A549 (cell line): ENCODE results near the gene CNTFR. TPM values are rescaled to one million over a fixed set of nuclear protein-coding genes. Genes with fewer than 3 reads are reported as not detected.

ENCODE experiments used
- ATAC-seq, 2 experiments: fragments of 200-7000 bp in 1 of 2; fragments of >200 bp in 1 of 2; cut with Nextera tagmentation in 1 of 2; cut with Tn5 transposase in 1 of 2; 3 replicates each; pipeline versions ENCODE4 v1.8.0 to v1.9.1; 2018 to 2020; ENCODE audit warnings: mild to moderate bottlenecking in 1 of 2, moderate library complexity in 1 of 2
- CTCF ChIA-PET: fragments of 300-600 bp; sonication (Branson Sonifier 250); formaldehyde crosslinking; extraction: SDS; loops from one replicate; lab custom pipeline; 2021; ENCODE audit warnings: antibody characterized with exemption, inconsistent platforms; lab: Yijun Ruan, JAX
- POLR2A ChIA-PET: fragments of 350-600 bp; formaldehyde crosslinking; extraction: SDS; loops from one replicate; lab custom pipeline; 2021; ENCODE audit warnings: antibody characterized with exemption, inconsistent platforms; lab: Yijun Ruan, JAX
- DNase-seq, 2 experiments: peaks; one replicate each; pipeline versions ENCODE4 v3.0.0 to v3.0.0-alpha.2; 2011 to 2016; ENCODE audit warnings: low read depth in 1 of 2, low spot score in 1 of 2
- FAIRE-seq: peaks from 2 replicates; lab custom pipeline; 2011; peaks lifted over from hg19 to GRCh38; lab: Jason Lieb, UNC
- H3K27ac ChIP-seq, 2 experiments: fragments of >200 bp; sonication (Bioruptor Twin); formaldehyde crosslinking; 3 replicates each; pipeline ENCODE4 v1.5.1; 2016 to 2017
- H3K4me1 ChIP-seq: fragments of >200 bp; sonication (Bioruptor Twin); formaldehyde crosslinking; 3 replicates; pipeline ENCODE4 v1.6.1; 2016
- H3K4me2 ChIP-seq: fragments of >200 bp; sonication (Bioruptor Twin); formaldehyde crosslinking; 3 replicates; pipeline ENCODE4 v1.6.1; 2016
- H3K4me3 ChIP-seq: fragments of >200 bp; sonication (Bioruptor Twin); formaldehyde crosslinking; 3 replicates; pipeline ENCODE4 v1.5.1; 2016
- H3K9me3 ChIP-seq: fragments of >200 bp; sonication (Bioruptor Twin); formaldehyde crosslinking; 3 replicates; pipeline ENCODE4 v1.6.1; 2016
- BHLHE40 ChIP-seq: IDR thresholded peaks from 2 replicates; pipeline ENCODE4 v1.6.1; 2012; ENCODE audit warnings: low read depth, low read length, inconsistent platforms
- CBX2 ChIP-seq: fragments of 200-600 bp; sonication (generic); IDR thresholded peaks from 2 replicates; pipeline ENCODE4 v1.6.1; 2016; ENCODE audit warnings: low read depth, mild to moderate bottlenecking, borderline replicate concordance
- CEBPB ChIP-seq, 2 experiments: fragments of >200 bp in 1 of 2; sonication (Bioruptor Twin) in 1 of 2; formaldehyde crosslinking in 1 of 2; IDR thresholded peaks; 2 replicates each; pipeline ENCODE4 v1.6.1; 2012 to 2016
- EHF ChIP-seq: fragments of 250-450 bp; sonication (Bioruptor Pico); IDR thresholded peaks from 2 replicates; pipeline ENCODE4 v1.5.0; 2020; ENCODE audit warnings: mild to moderate bottlenecking
- EHMT2 ChIP-seq: fragments of 200-600 bp; sonication (generic); IDR thresholded peaks from 2 replicates; pipeline ENCODE4 v1.6.1; 2016; ENCODE audit warnings: antibody characterized with exemption, low read depth, mild to moderate bottlenecking, moderate library complexity
- FOSB ChIP-seq: fragments of 250-450 bp; sonication (Bioruptor Pico); IDR thresholded peaks from 2 replicates; pipeline ENCODE4 v1.5.0; 2020; ENCODE audit warnings: mild to moderate bottlenecking, moderate library complexity
- GATA3 ChIP-seq: IDR thresholded peaks from 2 replicates; pipeline ENCODE4 v1.6.1; 2012; ENCODE audit warnings: borderline replicate concordance
- HDAC2 ChIP-seq: fragments of 200-600 bp; sonication (generic); IDR thresholded peaks from 2 replicates; pipeline ENCODE4 v1.6.1; 2016
- HEYL ChIP-seq: fragments of 250-450 bp; sonication (Bioruptor Pico); IDR thresholded peaks from 2 replicates; pipeline ENCODE4 v1.8.0; 2021; ENCODE audit warnings: mild to moderate bottlenecking, moderate library complexity
- HOXA7 ChIP-seq: fragments of 250-450 bp; sonication (Bioruptor Pico); IDR thresholded peaks from 2 replicates; pipeline ENCODE4 v1.5.0; 2020; ENCODE audit warnings: mild to moderate bottlenecking, moderate library complexity
- HOXB5 ChIP-seq: fragments of 250-450 bp; sonication (Bioruptor Pico); IDR thresholded peaks from 2 replicates; pipeline ENCODE4 v1.5.0; 2020; ENCODE audit warnings: mild to moderate bottlenecking, moderate library complexity
- JUN ChIP-seq, 2 experiments: fragments of >200 bp; sonication (Bioruptor Twin); formaldehyde crosslinking; IDR thresholded peaks; 2 replicates in 1 of 2; 3 replicates in 1 of 2; pipeline ENCODE4 v1.6.1; 2016 to 2017
- MYC ChIP-seq: IDR thresholded peaks from 2 replicates; pipeline ENCODE4 v1.6.1; 2012; ENCODE audit warnings: mild to moderate bottlenecking, inconsistent platforms, low read length, improper control_type of control experiment, borderline replicate concordance
- NPAS2 ChIP-seq: fragments of 250-450 bp; sonication (Bioruptor Pico); IDR thresholded peaks from 2 replicates; pipeline ENCODE4 v1.8.0; 2022; ENCODE audit warnings: mild to moderate bottlenecking, moderate library complexity, borderline replicate concordance
- PHF8 ChIP-seq: fragments of 200-600 bp; sonication (generic); IDR thresholded peaks from 2 replicates; pipeline ENCODE4 v1.6.1; 2016; ENCODE audit warnings: low read depth, mild to moderate bottlenecking, antibody characterized with exemption, moderate library complexity, borderline replicate concordance
- RAD21 ChIP-seq, 2 experiments: fragments of >200 bp in 1 of 2; sonication (Bioruptor Twin) in 1 of 2; formaldehyde crosslinking in 1 of 2; IDR thresholded peaks in 1 of 2; conservative IDR thresholded peaks in 1 of 2; 2 replicates in 1 of 2; 3 replicates in 1 of 2; pipeline ENCODE4 v1.6.1; 2012 to 2018; ENCODE audit warnings: inconsistent platforms in 1 of 2
- RFX5 ChIP-seq: fragments of 450-650 bp; IDR thresholded peaks from 2 replicates; pipeline ENCODE4 v1.7.1; 2014; ENCODE audit warnings: antibody characterized with exemption, mild to moderate bottlenecking, moderate library complexity
- SREBF2 ChIP-seq: fragments of 450-650 bp; IDR thresholded peaks from 2 replicates; pipeline ENCODE4 v1.6.1; 2014; ENCODE audit warnings: mild to moderate bottlenecking, moderate library complexity
- TFCP2L1 ChIP-seq: fragments of 250-450 bp; sonication (Bioruptor Pico); IDR thresholded peaks from 2 replicates; pipeline ENCODE4 v1.5.0; 2021; ENCODE audit warnings: mild to moderate bottlenecking
- TP53 ChIP-seq: fragments of 250-450 bp; sonication (Bioruptor Pico); IDR thresholded peaks from 2 replicates; pipeline ENCODE4 v1.5.0; 2021; ENCODE audit warnings: mild to moderate bottlenecking, moderate library complexity
- ZSCAN20 ChIP-seq: fragments of 250-450 bp; sonication (Bioruptor Pico); IDR thresholded peaks from 2 replicates; pipeline ENCODE4 v1.8.0; 2022; ENCODE audit warnings: mild to moderate bottlenecking, moderate library complexity
- WGBS: methylation state at CpG from one replicate; pipeline ENCODE4 v1.1.6; 2017; ENCODE audit errors: missing lambda C conversion rate; 5-methylcytosine and 5-hydroxymethylcytosine counted together
- polyA plus RNA-seq, 4 experiments: library from polyadenylated mRNA; depleted of rRNA in 3 of 4; stranded (reverse); fragments of >200 nt; fragmentation: RNase III in 1 of 4; extraction: RNeasy Plus Mini Kit Qiagen cat#74134 plus additional on column Dnase treatment in 1 of 4; gene quantifications; 2 replicates in 3 of 4; 3 replicates in 1 of 4; pipeline ENCODE4 v1.2.3, GENCODE V29; 2011 to 2017
- TF ChIP-seq, protein P1 (sequence below): IDR thresholded peaks from 2 replicates; pipeline ENCODE4 v1.6.1; 2012; ENCODE audit warnings: low read depth, borderline replicate concordance
- TF ChIP-seq, protein P2 (sequence below): fragments of 250-450 bp; sonication (Bioruptor Pico); IDR thresholded peaks from 2 replicates; pipeline ENCODE4 v1.5.0; 2020; ENCODE audit warnings: low read depth, mild to moderate bottlenecking, moderate library complexity
- TF ChIP-seq, protein P3 (sequence below): fragments of >200 bp; sonication (Bioruptor Twin); formaldehyde crosslinking; IDR thresholded peaks from 2 replicates; pipeline ENCODE4 v1.6.1; 2016
- TF ChIP-seq, protein P4 (sequence below): fragments of >200 bp; sonication (Bioruptor Twin); formaldehyde crosslinking; IDR thresholded peaks from 3 replicates; pipeline ENCODE4 v1.6.1; 2016

The CNTFR gene
- polyA plus RNA-seq, 2 of the 4 experiments (the other 2 are of a cell fraction), result 0.09 TPM; not detected in 1

DNA sequence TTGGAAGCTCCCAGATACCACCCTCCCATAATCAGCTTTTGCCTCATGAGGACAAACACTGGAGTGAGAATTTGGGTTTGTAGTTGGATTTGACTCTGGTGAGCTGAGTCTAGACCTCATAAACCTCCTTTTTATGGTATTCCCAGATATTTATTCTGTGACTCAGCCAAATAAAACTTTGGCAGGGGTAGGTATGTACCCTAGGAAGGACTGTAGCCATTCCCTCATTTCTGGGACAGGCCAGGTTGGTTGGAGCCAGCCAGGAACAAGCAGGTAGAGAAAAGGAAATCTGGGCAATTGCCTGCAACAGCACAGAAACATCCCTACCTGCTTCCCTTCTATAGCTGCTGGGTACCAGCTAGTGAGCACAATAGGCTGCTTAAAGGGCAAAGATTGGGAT, 86.1 kb downstream of the CNTFR start:
- DNase-seq (no peak), ATAC-seq (no peak), FAIRE-seq (no peak)
- Histone ChIP-seq H3K4me3 (no peak overlapping the region), H3K9me3 (no peaks in the 10 kb centered on the region), H3K4me2 (no peak overlapping the region), H3K4me1 (peaks cover 6% of the 10 kb centered on the region; the same call in 1 of the 3 replicates), H3K27ac (no peak overlapping the region)
- TF ChIP-seq TFCP2L1 (CRISPR knock-in tag), result no peak
- POLR2A ChIA-PET, result no interaction called here
- CTCF ChIA-PET, result interaction anchor here (0.9 to 7.1 kb wide), 13 partner anchors 12 to 131 kb away, joined by 3 to 114 read pairs (median 15); partner anchors contain the start of gene MYORG

DNA sequence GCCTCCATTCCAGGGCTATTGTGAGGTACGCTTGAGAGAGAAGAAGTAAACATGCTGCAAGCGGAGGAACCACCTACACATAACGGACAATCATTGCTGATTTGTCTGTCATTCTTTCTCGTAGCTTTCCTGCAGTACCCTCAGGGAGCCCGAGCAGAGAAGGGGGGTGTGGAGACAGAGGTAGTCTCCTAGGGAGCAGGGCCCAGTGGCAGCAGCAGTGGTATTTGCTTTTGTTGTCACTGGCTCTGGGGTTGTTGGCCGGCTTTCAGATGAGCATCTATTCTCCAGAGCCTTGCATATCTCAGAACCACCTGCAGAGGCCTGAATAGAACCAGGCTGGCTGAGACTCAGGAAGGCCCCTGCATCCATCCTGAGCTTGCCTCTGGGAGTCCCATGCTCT, 86.6 kb downstream of the CNTFR start:
- H3K27ac ChIP-seq, result no peak overlapping the region
- DNase-seq (no peak), FAIRE-seq (no peak), ATAC-seq (peak in 1 of 2 experiments; percentile 28; a peak in 3 of 6 replicates)
- TF ChIP-seq, protein P1, sequence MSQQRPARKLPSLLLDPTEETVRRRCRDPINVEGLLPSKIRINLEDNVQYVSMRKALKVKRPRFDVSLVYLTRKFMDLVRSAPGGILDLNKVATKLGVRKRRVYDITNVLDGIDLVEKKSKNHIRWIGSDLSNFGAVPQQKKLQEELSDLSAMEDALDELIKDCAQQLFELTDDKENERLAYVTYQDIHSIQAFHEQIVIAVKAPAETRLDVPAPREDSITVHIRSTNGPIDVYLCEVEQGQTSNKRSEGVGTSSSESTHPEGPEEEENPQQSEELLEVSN, result no peak
- TF ChIP-seq JUN (IDR thresholded peaks at IDR 0.05) (no peak), NPAS2 (CRISPR knock-in tag) (no peak), EHF (no peak)
- TF ChIP-seq, protein P2, sequence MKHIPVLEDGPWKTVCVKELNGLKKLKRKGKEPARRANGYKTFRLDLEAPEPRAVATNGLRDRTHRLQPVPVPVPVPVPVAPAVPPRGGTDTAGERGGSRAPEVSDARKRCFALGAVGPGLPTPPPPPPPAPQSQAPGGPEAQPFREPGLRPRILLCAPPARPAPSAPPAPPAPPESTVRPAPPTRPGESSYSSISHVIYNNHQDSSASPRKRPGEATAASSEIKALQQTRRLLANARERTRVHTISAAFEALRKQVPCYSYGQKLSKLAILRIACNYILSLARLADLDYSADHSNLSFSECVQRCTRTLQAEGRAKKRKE (CRISPR knock-in tag), result no peak
- H3K4me2 ChIP-seq, result no peak overlapping the region
- H3K4me3 ChIP-seq, result no peak overlapping the region
- 56% methylated on average over 6 of the region's 6 CpGs for WGBS
- H3K4me1 ChIP-seq, result peaks cover 6% of the 10 kb centered on the region; the same call in 1 of the 3 replicates
- POLR2A ChIA-PET, result no interaction called here
- no peaks in the 10 kb centered on the region for H3K9me3 ChIP-seq
- CTCF ChIA-PET, result interaction anchor here (1.1 to 7.1 kb wide), 16 partner anchors 13 to 169 kb away, joined by 3 to 114 read pairs (median 30); partner anchors contain the start of gene MYORG

DNA sequence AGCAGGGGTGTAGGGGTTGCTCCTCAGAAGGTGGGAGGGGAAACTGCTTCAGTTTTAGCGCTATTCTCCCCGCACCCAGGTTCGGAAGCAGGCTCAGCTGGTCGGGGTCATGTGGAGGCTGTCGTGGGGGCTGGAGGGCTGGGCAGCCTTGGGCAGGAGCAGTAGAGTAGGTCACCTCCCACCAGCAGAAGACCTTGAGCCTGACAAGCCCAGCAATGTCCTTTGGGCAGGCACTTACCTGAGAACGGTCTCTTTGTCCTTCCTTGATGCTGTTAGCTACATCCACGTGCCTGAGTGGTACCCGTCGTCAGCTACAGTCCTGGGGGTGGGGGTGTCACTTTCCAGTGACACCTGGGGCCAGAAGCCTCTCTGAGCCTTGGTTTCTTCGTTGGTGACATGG, 87.1 kb downstream of the CNTFR start:
- no peak for TF ChIP-seq NPAS2 (CRISPR knock-in tag)
- no peak for TF ChIP-seq TP53 (CRISPR knock-in tag)
- TF ChIP-seq, protein P3, sequence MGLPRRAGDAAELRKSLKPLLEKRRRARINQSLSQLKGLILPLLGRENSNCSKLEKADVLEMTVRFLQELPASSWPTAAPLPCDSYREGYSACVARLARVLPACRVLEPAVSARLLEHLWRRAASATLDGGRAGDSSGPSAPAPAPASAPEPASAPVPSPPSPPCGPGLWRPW, result no peak
- no peak for TF ChIP-seq PHF8
- no peak for TF ChIP-seq HOXB5 (CRISPR knock-in tag)
- TF ChIP-seq FOSB (CRISPR knock-in tag), result no peak
- TF ChIP-seq SREBF2, result no peak
- no peak for TF ChIP-seq RAD21 (conservative IDR thresholded peaks at IDR 0.05 in 1 of 2, IDR thresholded peaks at IDR 0.05 in 1 of 2)
- no peak for TF ChIP-seq RFX5
- TF ChIP-seq MYC, result no peak
- no peak for TF ChIP-seq CBX2
- TF ChIP-seq BHLHE40, result no peak
- TF ChIP-seq ZSCAN20 (CRISPR knock-in tag), result no peak
- TF ChIP-seq, protein P4, sequence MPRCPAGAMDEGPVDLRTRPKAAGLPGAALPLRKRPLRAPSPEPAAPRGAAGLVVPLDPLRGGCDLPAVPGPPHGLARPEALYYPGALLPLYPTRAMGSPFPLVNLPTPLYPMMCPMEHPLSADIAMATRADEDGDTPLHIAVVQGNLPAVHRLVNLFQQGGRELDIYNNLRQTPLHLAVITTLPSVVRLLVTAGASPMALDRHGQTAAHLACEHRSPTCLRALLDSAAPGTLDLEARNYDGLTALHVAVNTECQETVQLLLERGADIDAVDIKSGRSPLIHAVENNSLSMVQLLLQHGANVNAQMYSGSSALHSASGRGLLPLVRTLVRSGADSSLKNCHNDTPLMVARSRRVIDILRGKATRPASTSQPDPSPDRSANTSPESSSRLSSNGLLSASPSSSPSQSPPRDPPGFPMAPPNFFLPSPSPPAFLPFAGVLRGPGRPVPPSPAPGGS, result no peak
- no peak for TF ChIP-seq EHMT2
- TF ChIP-seq HOXA7 (CRISPR knock-in tag), result no peak
- TF ChIP-seq HEYL, result no peak
- TF ChIP-seq CEBPB (IDR thresholded peaks at IDR 0.05), result no peak
- TF ChIP-seq GATA3, result no peak
- TF ChIP-seq HDAC2, result no peak
- Histone ChIP-seq H3K27ac (no peak overlapping the region), H3K4me1 (peaks cover 6% of the 10 kb centered on the region; the same call in 1 of the 3 replicates), H3K4me2 (no peak overlapping the region), H3K9me3 (no peaks in the 10 kb centered on the region), H3K4me3 (no peak overlapping the region)
- 39% methylated on average over 9 of the region's 10 CpGs for WGBS
- no peak for DNase-seq
- FAIRE-seq, result no peak
- ATAC-seq, result no peak
- CTCF ChIA-PET, result interaction anchor here (1.1 to 7.1 kb wide), 18 partner anchors 13 to 168 kb away, joined by 3 to 114 read pairs (median 22); no protein-coding TSS in a partner anchor
- POLR2A ChIA-PET, result no interaction called here
